HG02642 (cell line): ENCODE results near the gene KANK3.
"Not testable (repeated sequence)": the region's sequence is repeated elsewhere in the genome, so short reads cannot be mapped to it uniquely, and the experiment has no call there.

Experiments
- ATAC-seq: cut with Tn5 transposase; IDR thresholded peaks from one replicate; pipeline ENCODE4 v1.9.1; 2021; ENCODE audit warnings: mild to moderate bottlenecking; ENCODE audit not compliant: unreplicated experiment, poor library complexity

Gene KANK3

DNA sequence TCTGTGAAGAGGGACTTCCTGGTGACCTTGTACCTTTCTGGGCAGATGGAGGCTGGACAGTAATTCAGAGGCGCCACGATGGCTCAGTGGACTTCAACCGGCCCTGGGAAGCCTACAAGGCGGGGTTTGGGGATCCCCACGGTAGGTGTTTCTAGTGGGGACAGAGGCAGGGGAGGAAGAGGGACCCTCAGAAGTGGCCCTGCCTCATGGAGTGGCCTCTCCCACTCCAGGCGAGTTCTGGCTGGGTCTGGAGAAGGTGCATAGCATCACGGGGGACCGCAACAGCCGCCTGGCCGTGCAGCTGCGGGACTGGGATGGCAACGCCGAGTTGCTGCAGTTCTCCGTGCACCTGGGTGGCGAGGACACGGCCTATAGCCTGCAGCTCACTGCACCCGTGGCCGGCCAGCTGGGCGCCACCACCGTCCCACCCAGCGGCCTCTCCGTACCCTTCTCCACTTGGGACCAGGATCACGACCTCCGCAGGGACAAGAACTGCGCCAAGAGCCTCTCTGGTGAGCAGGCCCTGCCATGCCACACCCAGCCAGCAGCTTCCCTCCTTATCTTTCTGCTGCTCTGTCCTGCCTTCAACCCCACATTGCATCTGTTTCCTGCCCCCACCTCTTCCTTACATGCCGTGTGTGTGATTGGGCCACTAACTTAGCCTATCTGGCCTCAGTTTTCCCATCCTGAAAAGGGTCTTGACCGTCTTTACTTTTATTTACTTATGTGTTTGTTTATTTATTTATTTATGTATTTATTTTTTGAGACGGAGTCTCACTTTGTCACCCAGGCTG is 28.1 kb upstream of the KANK3 start:
- no peak for ATAC-seq

- ATAC-seq, result no peak
These were observed 27.3 kb upstream of the KANK3 start for GRCh38 chr19:8370176-8371010.

- ATAC-seq, result no peak
These were observed 24.4 kb upstream of the KANK3 start for GRCh38 chr19:8367327-8368001.

- no peak for ATAC-seq
These were observed 23.9 kb upstream of the KANK3 start for GRCh38 chr19:8366961-8367326.

GRCh38 chr19:8366121-8366581 is 23.1 kb upstream of the KANK3 start:
- ATAC-seq, result no peak

DNA sequence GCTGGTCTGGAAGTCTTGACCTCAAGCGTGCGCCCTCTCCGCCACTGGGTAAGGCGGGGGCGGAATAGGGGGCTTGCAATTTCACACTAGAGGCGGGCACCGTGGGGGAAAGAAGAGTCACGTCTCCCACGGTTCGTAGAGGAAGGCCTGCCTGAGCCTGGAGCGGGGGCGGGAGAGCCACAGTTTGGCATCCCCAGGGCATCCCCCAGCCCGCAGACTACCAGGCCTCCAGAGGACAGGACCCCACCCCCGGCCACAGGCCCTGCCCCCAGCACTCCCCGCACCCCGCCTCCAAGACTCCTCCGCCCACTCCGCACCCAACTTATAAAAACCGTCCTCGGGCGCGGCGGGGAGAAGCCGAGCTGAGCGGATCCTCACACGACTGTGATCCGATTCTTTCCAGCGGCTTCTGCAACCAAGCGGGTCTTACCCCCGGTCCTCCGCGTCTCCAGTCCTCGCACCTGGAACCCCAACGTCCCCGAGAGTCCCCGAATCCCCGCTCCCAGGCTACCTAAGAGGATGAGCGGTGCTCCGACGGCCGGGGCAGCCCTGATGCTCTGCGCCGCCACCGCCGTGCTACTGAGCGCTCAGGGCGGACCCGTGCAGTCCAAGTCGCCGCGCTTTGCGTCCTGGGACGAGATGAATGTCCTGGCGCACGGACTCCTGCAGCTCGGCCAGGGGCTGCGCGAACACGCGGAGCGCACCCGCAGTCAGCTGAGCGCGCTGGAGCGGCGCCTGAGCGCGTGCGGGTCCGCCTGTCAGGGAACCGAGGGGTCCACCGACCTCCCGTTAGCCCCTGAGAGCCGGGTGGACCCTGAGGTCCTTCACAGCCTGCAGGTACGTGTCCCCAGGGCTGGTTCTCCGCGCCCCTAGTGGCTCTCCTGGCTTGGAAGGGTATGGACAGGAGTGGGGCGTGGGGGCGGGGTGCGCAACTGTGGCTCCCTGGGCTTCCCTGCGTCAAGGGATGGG is 21.0 kb upstream of the KANK3 start, which contains the start of gene ANGPTL4:
Gene ANGPTL4 (plus strand): TSS at position 353 of the 969 bp plus-strand sequence. CDS start 167 bp downstream, at position 520.
- no peak for ATAC-seq

DNA sequence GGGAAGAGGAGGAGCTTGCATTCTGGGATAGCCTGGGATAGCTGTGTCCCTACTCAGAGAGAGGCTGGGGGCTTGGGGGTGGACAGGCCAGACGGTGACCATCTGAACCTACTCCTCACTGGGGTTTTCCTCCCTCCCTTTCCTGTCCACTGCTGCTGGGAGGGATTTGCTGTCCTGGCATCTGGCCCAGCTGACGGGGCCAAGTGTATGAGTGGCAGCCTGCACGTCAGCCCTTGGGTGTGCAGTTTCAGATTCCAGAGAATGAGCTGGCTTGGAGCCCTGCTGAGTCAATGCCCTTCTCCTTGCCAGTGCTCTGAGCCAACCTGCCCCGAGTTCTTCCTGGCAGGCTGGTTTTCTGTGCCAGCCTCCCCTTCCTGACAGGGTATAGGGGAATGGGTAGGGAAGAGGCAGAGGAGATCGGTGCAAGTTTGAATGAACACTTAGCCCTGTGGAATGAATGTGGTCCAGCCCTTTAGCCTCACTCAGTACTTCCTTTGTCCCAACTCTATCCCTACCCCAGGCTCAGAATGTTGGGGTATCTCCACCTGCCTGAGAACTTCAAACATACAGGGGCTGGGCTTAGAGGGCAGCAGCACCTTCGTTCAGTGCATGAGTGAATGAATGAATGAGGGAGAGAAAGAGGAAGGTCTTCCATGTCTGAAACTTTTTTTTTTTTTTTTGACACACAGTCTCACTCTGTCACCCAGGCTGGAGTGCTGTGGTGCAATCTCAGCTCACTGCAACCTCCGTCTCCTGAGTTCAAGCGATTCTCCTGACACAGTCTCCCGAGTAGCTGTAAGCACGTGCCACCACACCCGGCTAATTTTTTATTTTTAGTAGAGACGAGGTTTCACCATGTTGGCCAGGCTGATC is 19.1 kb upstream of the KANK3 start:
- ATAC-seq, result no peak

DNA sequence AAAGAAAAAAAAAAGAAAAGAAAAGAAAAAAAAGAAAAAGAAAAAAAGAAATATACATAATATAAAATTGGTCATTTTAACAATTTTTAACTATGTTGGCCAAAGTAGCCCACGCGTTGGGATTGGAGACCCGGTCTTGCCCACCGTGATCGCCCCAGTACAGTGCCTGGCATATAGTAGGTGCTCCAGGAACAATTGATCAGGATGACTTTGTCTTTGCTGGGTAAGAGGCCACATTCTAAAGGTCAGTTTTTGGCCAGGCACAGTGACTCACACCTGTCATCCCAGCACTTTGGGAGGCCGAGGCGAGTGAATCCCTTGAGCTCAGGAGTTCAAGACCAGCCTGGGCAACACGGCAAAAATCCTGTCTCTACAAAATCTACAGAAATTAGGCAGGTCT is 17.1 kb upstream of the KANK3 start:
- ATAC-seq, result no peak

DNA sequence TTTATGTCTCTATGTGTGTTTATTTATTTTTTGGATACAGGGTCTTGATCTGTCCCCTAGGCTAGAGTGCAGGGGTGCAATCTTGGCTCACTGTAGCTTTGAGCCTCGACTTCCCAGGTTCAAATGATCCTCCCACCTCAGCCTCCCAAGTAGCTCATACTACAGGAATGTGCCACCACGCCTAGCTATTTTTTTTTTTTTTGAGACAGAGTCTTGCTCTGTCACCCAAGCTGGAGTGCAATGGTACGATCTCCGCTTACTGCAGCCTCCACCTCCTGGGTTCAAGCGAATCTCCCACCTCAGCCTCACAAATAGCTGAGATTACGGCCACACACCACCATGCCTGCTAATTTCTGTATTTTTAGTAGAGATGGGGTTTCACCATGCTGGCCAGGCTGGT is 15.9 kb upstream of the KANK3 start:
- ATAC-seq, result no peak

- no peak for ATAC-seq
These were observed 14.0 kb upstream of the KANK3 start for GRCh38 chr19:8357007-8357521.

DNA sequence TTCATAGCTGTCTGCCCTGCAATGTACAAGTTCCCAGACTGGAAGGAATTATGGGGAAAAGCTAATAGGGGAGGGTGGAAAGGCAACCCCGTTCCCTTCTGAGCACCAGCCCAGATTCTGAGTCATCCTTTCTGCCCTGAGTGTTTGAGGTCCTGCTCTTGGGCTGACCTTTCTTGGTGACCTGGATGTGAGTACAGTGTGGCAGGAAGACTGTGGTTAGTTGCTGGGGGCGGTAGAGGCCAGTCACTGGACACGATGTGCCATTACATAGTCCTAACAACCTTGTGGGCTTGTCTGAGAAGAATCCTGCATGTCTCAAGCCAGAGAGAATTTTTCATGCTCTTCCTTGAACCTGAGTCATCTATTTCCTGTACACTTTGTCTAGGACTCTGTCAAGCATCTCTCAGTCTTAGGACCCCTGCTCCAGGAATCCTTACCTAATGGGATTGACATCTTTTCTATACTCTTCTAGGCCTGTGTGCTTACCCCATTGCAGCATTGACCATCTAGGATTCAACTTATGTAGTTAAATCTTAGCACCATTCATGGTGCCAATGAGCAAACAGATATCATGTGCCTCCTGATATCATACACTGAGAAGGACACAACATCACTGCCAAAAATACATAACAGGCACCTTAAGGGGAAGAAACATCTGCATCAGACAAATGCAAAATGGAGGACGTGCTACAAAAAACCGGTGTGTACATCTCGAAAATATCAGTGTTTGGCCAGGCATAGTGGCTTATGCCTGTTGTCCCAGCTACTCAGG is 12.8 kb upstream of the KANK3 start:
- ATAC-seq, result no peak

- ATAC-seq, result not testable (repeated sequence)
These were observed 9.8 kb upstream of the KANK3 start for GRCh38 chr19:8352845-8353244.

DNA sequence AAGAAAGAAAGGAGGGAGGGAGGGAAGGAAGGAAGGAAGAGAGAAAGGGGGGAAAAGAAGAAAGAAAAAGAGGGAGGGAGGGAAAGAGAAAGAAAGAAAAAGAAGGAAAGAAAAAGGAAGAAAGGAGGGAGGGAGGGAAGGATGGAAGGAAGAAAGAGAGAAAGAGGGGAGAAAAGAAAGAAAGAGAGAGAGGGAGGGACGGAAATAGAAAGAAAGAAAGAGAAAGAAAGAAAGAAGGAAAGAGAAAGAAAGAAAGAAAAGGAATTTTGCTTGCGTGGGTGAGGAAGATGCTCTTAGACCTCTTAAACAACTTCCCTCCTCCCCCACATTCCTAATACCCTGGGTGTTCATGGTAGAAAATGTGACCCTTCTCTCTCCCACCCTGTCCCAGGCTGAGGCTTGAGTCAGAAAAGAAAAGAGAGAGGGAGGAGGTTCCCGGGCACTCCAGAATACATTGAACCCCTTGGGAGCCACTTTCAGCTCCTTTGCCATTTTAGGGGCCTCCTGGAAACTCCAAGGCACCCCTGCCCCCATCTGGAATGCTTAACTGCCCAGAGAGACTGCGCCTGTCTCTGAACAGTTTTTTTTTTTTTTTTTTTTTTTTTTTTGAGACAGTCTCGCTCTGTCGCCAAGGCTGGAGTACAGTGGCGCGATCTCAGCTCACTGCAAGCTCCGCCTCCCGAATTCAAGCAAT is 9.2 kb upstream of the KANK3 start:
- no peak for ATAC-seq

DNA sequence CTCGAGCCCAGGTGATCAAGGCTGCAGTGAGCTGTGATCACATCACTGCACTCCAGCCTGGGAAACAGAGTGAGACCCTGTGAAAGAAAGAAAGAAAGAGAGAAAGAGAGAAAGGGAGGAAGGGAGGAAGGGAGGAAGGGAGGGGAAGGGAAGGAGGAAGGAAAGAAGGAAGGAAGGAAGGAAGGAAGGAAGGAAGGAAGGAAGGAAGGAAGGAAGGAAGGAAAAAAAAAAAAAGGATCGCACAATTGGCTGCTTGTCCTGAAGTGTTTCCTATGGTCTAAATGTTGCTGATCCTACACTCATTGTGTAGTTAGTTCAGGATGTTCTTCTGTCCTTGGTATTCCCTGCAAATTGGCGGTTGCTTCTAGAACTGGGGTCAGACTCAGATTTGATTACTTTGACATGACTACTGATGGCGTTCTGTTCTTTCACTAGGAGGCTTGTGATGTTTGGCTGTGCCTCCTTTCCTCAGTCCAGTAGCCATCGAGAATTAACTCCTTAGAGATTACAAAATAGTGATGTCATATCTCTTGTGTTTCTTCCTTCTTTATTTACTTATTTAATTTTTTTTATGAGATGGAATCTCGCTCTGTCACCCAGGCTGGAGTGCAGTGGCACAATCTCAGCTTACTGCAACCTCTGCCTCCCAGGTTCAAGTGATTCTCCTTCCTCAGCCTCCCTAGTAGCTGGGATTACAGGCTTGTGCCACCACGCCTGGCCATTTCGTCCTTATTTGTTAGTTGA is 6.7 kb upstream of the KANK3 start:
- not testable (repeated sequence) for ATAC-seq

DNA sequence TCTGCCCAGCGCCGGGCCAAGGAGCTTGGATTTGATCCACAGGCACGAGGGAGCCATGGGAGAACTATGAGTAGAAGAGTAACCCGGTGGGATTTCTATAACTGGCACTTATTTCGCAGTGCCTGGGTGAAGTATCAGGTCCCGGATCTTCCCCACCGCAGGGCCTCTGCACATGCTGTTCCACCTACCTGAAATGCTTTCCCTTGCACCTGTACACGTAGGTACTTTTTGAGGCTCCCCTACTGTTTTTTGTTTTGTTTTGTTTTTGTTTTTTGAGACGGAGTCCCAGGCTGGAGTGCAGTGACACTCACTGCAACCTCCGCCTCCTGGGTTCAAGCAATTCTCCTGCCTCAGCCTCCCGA is 402 bp upstream of the KANK3 start:
- no peak for ATAC-seq

GRCh38 chr19:8342316-8342683 is 762 bp downstream of the KANK3 start:
- no peak for ATAC-seq

DNA sequence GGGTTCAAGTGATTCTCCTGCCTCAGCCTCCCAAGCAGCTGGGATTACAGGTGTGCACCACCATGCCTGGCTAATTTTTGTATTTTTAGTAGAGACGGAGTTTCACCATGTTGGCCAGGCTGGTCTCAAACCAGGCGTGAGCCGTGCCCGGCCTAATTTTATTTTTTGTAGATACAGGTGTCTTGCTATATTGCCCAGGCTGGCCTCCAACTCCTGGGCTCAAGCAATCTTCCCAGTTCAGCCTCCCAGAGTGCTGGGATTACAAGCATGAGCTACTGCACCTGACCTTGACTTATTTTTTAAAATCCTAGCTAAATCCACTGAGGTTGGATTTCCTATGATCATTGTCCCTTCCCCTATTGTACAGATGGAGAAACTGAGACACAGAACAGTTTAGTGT is 1.6 kb downstream of the KANK3 start:
- not testable (repeated sequence) for ATAC-seq
